HG03039 (cell line): Measurements from ENCODE around the gene ATP6V1G2.

ENCODE experiments used
- ATAC-seq: cut with Tn5 transposase; IDR thresholded peaks from one replicate; pipeline ENCODE4 v1.9.1; 2021; ENCODE audit warnings: mild to moderate bottlenecking, moderate library complexity; ENCODE audit not compliant: unreplicated experiment

ATP6V1G2 gene

DNA sequence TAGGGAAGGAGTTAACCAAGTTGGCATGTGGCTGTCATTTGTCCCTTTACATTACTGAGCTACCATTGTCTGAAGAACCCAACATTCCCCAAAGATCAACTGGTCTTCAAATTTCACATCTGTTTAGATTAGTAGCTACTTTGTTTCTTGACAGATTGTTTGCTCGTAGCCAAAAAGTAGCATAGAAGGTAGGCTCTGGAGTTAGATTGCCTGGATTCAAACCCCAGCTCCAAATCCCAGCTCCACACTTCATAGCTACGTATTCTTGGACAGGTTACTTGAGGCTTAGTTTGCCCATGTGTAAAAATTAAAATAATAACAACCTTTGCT is 2.1 kb upstream of the ATP6V1G2 start:
- ATAC-seq = no peak

- ATAC-seq = no peak
Observed at GRCh38 chr6:31547727-31548543, 1.5 kb upstream of the ATP6V1G2 start.

DNA sequence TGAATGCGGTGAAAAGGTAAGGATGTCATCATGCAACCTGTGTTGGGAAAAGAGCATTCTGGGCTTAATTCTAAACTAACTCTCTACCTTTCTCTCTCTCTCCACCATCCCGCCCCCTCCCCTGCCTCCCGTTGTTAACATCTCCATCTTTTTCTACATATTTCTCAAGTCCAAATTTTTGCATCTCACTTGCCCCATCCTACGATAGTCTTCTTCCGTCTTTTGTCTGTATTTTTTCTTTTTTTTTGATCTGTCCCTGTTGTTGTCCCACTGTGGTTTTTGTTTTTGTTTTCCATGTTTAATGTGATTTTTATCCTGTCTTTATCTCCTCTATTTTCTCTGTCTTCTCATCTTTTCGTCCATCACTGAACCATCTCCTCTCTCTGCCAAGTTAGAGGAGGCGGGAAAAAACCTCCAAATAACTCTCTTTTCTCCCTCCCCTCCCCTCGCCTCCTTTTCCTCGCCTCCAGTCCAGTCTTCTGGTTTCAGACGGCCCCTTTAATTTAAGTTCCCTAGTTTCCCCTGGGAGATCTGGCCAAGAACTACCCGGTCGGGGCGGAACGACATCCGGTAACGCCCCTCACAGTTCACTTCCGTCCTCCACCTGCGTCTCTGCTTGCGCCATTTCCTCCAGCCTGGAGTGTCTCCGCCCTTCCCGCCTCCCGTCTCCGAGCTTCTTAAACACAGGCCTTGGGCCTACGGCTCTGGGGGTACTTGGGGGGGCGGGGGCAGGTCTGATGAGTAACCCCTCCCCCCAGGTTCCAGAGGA is 734 bp upstream of the ATP6V1G2 start, which contains the start of gene NFKBIL1:
TSS of gene NFKBIL1 (plus strand) at position 651 of the 769 bp plus-strand sequence. CDS start at position 738, 87 bp downstream.
- no peak for ATAC-seq

- ATAC-seq = no peak
Observed at GRCh38 chr6:31545291-31545690, 1.1 kb downstream of the ATP6V1G2 start.

DNA sequence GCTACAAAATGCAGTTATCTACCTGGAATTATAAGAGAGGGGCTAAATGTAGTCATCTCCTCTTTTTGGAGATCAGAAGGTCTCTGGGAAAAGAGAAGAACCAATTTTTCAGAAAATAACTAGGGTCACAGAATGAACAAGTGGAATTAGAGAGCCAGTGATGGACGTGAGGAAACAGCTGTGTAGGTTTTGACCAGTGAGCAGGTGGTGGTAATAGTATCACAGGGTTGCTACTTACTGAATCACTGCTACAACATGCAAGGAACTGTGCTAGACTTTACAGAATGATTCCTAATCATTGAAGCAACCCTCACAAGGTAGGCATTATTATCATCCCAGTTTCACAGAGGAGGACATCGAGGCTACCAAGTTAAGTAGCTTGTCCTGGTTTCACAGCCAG is 1.7 kb downstream of the ATP6V1G2 start:
- ATAC-seq = no peak

- no peak for ATAC-seq
Observed at GRCh38 chr6:31543639-31544038, 2.8 kb downstream of the ATP6V1G2 start.

DNA sequence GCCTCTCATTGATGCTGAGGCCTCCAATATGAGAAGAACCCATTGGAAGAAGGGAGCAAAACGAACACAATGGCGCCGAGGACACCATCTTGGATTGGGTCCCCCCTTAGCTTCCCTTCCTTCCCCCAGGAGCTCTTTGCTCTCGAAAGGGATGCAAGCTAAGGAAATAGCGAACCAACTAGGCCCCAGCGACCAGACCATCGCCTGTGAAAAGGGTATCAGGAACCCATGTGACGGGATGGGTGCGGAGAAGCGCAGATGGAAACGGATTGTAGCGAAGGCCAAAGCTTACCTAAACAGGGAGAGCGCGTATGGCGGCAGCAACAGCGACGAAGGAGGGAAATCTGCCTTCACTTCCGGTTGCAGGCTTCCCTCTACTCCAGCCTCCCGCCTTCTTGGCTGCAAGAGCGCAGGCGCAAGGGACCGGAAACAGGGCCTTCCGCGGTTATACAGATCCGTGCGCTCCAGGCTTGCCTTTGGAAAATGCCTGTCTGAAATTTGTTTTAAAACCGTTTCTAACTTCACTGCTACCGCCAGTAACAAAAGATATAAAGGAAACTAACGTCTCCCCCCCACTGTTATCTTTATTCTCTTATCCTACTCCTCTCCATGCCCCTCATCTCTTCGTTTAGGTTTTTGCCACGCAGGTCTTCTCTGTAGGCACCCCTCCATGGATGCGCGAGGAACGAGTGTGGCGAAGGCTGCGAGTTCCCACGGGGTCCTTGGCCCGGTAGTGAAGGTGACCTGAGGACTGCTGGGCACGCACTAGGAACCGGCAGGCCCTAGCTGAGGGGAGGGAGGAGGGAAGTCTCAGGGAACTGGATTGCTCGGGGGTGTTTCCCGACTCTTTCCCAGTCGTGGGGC is 4.5 kb downstream of the ATP6V1G2 start, which contains the start of gene DDX39B:
TSS of gene DDX39B (minus strand) at position 346 of the 864 bp plus-strand sequence. CDS start 1,471 bp downstream, outside the sequence.
- peak; percentile 60 for ATAC-seq

DNA sequence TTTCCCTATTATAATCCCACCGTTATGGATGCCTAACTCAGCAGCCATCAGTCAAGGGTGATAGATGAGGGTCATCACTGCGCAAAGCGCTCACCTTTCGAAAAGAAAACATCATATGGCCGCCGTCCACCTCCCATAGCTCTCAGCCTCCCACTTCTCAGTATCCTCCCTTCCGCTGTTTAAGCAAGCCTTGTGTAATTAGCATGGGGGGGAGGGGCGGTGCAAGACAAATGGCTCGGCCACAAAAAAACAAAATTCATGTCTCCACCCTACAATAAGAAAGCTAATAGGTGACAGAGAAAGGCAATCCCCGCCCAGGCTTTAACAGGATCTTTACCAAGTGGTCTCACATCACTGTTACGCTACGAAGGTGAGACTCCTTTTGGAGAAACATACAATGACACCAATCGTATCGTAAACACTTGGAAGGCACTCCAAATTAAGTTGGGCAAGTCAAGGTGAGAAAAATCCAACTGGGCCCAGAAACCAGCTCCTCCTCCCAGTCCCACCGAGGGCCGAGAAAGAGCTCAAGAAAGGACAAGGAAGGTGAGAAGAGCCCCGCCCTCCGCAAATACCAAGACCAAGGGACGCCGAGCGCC is 5.2 kb downstream of the ATP6V1G2 start:
- no peak for ATAC-seq

GRCh38 chr6:31540640-31541039 is 5.8 kb downstream of the ATP6V1G2 start:
- ATAC-seq = no peak

GRCh38 chr6:31538805-31539400 is 7.5 kb downstream of the ATP6V1G2 start:
- no peak for ATAC-seq

DNA sequence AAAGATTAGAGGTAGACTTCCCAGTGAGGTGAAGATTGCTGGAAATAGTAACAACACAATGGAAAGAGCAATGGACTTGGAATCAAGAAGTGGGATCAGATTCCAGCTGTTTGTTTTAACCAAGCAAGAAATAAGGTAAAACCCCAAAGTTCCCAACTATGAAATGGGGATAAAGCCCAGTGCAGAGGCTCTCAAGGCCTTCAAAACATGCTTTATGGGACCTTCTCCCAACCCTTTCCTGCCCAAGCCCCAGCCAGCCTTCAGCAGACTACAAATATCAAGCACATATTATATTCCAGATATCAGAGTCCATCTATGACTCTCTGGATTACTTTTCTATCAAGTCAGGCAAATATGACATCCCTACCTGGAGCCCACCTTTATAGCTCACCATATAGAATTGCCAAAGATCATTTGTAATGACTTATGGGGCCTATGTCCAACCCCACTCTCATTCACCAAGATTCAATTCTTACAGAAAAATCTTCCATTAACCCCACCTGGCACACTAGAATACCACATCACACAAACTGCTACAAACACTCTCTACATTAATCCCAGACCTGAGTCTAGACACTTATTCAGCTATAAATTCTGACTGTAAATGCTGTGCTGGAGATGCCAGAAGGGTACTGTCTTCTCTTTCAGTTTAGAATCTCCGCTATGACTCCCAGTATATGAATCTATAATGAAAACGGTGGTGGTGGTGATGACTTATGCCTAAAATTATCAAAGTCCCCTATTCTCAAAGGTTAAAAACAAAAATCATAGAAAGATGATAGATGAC is 10.7 kb downstream of the ATP6V1G2 start:
- no peak for ATAC-seq

DNA sequence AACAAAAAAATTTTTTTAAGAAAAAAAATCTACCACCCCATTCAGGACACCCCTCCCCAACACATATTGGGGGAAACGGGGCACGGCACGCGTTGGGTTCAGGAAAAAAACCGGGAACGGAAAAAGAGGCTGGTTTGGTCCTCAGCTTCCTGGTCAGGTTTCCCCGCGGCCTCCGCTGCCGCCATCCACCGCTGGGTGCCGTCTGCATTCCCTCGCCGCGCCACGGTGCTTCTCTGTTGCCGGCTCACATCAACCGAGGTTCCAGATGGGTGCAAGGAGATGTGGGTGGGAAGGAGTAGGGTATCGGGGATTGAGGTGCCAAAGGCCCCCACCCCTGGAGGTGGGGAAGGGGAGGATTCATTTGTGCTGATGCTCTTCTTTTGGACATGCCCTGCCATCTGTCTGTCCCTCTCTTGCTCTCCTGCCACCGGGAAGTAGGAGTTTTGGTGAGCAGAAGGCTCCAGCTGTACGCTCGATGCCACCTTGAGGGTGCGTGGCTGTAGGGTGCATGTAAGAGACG is 11.8 kb downstream of the ATP6V1G2 start:
- no peak for ATAC-seq

DNA sequence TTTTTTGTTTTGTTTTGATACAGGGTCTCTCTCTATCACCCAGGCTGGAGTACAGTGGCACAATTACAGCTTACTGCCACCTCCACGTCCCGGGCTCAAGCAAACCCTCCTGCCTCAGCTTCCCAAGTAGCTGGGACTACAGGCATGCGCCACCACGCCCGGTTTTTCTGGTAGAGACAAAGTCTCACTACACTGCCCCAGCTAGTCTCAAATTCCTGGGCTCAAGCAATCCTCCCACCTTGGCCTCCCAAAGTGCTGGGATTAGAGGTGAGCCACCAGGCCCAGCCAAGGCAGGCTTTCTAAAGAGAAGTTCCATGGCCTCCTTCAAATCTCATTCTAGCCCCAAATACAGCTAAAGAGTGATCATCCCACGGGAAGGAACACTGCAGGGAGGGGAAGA is 12.4 kb downstream of the ATP6V1G2 start:
- ATAC-seq = no peak

- ATAC-seq = no peak
Observed at GRCh38 chr6:31533455-31533841, 13.0 kb downstream of the ATP6V1G2 start.

DNA sequence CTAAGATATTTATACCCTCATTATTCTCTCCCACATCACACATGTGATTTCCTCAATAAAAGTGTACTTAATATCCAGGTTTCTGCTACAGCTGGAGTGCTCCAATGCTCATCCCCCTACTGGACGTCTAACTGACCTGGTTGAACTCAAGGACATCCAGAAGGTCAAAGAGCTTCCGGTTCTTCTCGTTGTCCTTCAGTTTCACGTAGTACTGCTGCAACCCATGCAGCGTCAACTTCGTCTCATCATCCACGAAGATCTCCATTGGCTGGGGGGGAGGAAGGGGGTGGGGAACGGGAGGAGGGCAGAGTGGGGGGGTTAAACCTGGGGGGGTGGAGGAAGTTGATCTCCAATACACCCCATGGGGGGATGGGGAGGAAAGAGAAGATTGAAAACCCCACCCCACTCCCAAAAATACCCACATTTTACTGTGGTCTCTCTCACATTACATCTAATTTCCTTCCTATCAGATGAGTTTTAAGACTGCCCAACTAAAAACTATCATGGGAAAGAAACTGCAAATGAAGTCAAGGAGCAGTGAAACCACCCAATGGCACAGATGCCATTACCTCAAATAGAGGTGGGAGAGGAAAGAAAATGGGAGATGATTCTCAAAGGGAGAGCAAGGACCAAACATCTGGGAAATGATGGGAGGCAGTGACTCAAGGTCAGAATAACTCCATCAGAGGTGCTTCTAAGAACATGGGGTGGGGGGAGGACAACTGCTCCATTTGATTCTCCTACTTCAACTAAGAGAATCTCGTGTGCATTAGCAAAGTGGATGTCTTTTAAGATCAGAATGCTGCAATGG is 13.6 kb downstream of the ATP6V1G2 start:
- no peak for ATAC-seq

- ATAC-seq = no peak
Observed at GRCh38 chr6:31531771-31532643, 14.4 kb downstream of the ATP6V1G2 start.

- ATAC-seq = no peak
Observed at GRCh38 chr6:31531162-31531561, 15.2 kb downstream of the ATP6V1G2 start.

GRCh38 chr6:31530659-31531058 is 15.7 kb downstream of the ATP6V1G2 start:
- no peak for ATAC-seq
